ENCODE data around the gene CNTNAP5.

CNTNAP5 gene

DNA sequence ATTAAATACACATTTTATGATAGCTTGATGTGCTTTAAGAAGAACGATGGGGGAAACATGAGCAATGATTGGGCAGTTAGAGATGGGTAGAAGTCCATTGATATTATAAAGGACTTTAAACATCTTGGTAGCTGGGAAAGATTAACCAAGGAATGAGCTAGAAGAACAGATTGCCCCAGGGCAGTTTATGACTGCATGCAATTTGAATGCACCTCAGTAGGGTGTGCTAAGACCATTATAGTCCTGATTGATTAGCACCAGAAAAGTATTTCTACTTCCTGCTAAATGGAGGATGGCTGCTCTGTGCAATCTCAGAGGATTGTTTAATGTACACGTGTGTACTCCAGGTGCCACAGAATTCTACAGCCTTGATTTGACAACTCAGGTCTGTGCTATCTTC, 641.9 kb downstream of the CNTNAP5 start:
- TF ChIP-seq, protein P1, sequence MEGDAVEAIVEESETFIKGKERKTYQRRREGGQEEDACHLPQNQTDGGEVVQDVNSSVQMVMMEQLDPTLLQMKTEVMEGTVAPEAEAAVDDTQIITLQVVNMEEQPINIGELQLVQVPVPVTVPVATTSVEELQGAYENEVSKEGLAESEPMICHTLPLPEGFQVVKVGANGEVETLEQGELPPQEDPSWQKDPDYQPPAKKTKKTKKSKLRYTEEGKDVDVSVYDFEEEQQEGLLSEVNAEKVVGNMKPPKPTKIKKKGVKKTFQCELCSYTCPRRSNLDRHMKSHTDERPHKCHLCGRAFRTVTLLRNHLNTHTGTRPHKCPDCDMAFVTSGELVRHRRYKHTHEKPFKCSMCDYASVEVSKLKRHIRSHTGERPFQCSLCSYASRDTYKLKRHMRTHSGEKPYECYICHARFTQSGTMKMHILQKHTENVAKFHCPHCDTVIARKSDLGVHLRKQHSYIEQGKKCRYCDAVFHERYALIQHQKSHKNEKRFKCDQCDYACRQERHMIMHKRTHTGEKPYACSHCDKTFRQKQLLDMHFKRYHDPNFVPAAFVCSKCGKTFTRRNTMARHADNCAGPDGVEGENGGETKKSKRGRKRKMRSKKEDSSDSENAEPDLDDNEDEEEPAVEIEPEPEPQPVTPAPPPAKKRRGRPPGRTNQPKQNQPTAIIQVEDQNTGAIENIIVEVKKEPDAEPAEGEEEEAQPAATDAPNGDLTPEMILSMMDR (IDR thresholded peaks at IDR 0.05) = no peak

DNA sequence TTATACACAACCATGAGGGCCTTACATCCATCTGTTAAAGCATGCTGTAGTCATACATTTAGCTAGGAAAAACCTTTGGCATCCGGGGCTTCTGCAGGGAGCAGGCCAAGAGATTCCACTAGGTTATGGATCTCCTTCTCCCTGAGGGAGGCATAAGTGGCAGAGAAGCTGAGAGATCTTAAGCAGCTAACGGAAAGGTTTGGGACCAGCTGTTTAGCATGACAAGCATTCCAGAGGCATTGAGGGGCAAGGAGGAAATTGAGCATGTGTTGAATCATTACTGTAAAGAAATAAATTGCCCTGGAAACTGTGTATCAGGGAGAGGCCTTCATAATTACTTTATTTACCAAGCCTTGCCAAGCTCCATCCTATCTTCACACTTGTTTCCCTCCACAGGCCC, 643.1 kb downstream of the CNTNAP5 start:
- TF ChIP-seq, protein P1 (IDR thresholded peaks at IDR 0.05) = no peak

- TF ChIP-seq, protein P1 (IDR thresholded peaks at IDR 0.05) = no peak
These were observed 645.1 kb downstream of the CNTNAP5 start for GRCh38 chr2:124670187-124670586.

DNA sequence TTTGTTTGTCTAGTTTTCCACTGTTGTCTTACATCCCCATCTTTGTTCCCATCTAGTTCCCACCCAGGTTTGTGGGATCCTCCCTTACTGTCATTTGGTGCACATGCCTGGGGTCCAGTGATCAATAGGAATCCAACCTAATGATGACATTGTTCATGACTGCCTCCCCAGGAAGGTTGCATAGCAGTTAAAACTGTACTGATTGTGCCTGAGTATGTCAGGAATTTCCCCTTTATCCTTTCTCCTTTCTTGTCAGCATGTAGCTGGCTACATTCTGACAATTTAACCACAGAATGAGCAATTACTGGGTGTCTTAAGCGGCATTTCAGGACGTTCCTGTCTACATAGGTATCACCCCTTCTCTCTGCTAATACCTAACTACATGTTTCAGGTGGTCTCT, 653.0 kb downstream of the CNTNAP5 start:
- TF ChIP-seq, protein P1 (IDR thresholded peaks at IDR 0.05) = no peak

GRCh38 chr2:124683536-124684428, 658.7 kb downstream of the CNTNAP5 start:
- TF ChIP-seq, protein P1 (IDR thresholded peaks at IDR 0.05) = no peak

DNA sequence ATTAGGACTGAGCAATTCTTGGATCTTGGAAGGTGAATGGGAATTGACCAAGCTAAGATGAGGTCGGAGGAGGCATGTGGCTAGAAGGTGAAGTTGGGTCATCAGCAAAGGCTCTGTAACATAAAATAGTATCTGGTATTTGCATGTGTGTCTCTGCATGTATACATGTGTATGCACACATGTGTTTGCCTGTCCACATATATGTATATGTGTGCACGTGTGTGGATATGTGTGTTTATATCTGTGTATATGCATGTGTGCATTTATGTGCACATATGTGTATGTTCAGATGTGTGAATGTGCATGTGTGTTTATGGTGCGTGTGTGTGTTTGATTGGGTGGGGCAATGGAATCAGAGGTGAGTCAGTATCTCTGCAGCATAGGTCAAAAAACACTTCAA, 664.3 kb downstream of the CNTNAP5 start:
- TF ChIP-seq, protein P1 (IDR thresholded peaks at IDR 0.05) = no peak

- TF ChIP-seq, protein P1 (IDR thresholded peaks at IDR 0.05) = no peak
These were observed 667.1 kb downstream of the CNTNAP5 start for GRCh38 chr2:124692216-124692615.
